HepG2 (cell line): Measurements from ENCODE around the gene TMEM270. TPM values are rescaled to one million over a fixed set of nuclear protein-coding genes. Genes with fewer than 3 reads are reported as not detected.

Experiments used
- ADNP ChIP-seq: sonication (generic); formaldehyde crosslinking; IDR thresholded peaks from 2 replicates; pipeline ENCODE4 v1.4.0; 2020; ENCODE audit warnings: missing genetic modification reagents
- CAMTA2 ChIP-seq: sonication (generic); formaldehyde crosslinking; IDR thresholded peaks from 2 replicates; pipeline ENCODE4 v1.4.0; 2020; ENCODE audit warnings: mild to moderate bottlenecking, missing genetic modification reagents, borderline replicate concordance
- HES4 ChIP-seq: sonication (generic); formaldehyde crosslinking; IDR thresholded peaks from 2 replicates; pipeline ENCODE4 v1.9.0; 2021; ENCODE audit warnings: mild to moderate bottlenecking, missing genetic modification reagents, borderline replicate concordance
- HNRNPL ChIP-seq: fragments of 200-400 bp; formaldehyde crosslinking; IDR thresholded peaks from 2 replicates; pipeline ENCODE4 v1.6.1; 2017; ENCODE audit warnings: mild to moderate bottlenecking, low read depth, low read length
- REPIN1 ChIP-seq: sonication (generic); formaldehyde crosslinking; IDR thresholded peaks from 2 replicates; pipeline ENCODE4 v1.8.0; 2022; ENCODE audit warnings: missing genetic modification reagents, low read depth, mild to moderate bottlenecking, borderline replicate concordance
- ZNF326 ChIP-seq: sonication (generic); formaldehyde crosslinking; IDR thresholded peaks from 2 replicates; pipeline ENCODE4 v1.4.0; 2020; ENCODE audit warnings: missing genetic modification reagents, borderline replicate concordance
- ZNF33B ChIP-seq: sonication (generic); formaldehyde crosslinking; IDR thresholded peaks from 2 replicates; pipeline ENCODE4 v1.5.1; 2020; ENCODE audit warnings: mild to moderate bottlenecking, missing genetic modification reagents
- polyA plus RNA-seq, 8 experiments: library from polyadenylated mRNA; depleted of rRNA in 3 of 8; stranded (reverse) in 7 of 8; unstranded in 1 of 8; fragments of >200 nt; fragmentation: Illumina TruSeq in 4 of 8; extraction: Trizol in 4 of 8; gene quantifications; 2 replicates each; pipeline versions ENCODE4 v1.2.1 to v1.2.3, GENCODE V29; 2011 to 2016; ENCODE audit warnings: low read depth in 4 of 8, missing spikeins in 1 of 8, mixed read lengths in 1 of 8; ENCODE audit not compliant: insufficient read depth in 1 of 8
- total RNA-seq, 5 experiments: library from RNA; depleted of rRNA; stranded (reverse); fragments of >200 nt; fragmentation: Illumina TruSeq; extraction: Trizol; gene quantifications; 2 replicates each; pipeline ENCODE4 v1.2.3, GENCODE V29; 2016; ENCODE audit warnings: low read depth in 1 of 5
- TF ChIP-seq, protein P1 (sequence below), 2 experiments: fragments of 450-650 bp in 1 of 2; sonication (generic) in 1 of 2; formaldehyde crosslinking in 1 of 2; IDR thresholded peaks; 2 replicates each; pipeline versions ENCODE4 v1.6.1 to v1.8.0; 2016 to 2022; ENCODE audit warnings: antibody characterized with exemption in 1 of 2, mild to moderate bottlenecking in 1 of 2, missing genetic modification reagents in 1 of 2
- TF ChIP-seq, protein P2 (sequence below): sonication (generic); formaldehyde crosslinking; IDR thresholded peaks from 2 replicates; pipeline ENCODE4 v1.5.0; 2020; ENCODE audit warnings: mild to moderate bottlenecking, missing genetic modification reagents, borderline replicate concordance
- TF ChIP-seq, protein P3 (sequence below): sonication (generic); formaldehyde crosslinking; IDR thresholded peaks from 2 replicates; pipeline ENCODE4 v1.5.0; 2020; ENCODE audit warnings: mild to moderate bottlenecking, missing genetic modification reagents, moderate library complexity

The TMEM270 gene
- total and polyA plus RNA-seq, 2 of the 13 experiments (the other 11 are each of a cell fraction or from before 2014, with no cell fraction given): not detected

DNA sequence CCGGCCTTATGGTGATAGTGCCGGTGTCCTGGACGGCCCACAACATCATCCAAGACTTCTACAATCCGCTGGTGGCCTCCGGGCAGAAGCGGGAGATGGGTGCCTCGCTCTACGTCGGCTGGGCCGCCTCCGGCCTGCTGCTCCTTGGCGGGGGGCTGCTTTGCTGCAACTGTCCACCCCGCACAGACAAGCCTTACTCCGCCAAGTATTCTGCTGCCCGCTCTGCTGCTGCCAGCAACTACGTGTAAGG lies 29.4 kb upstream of the TMEM270 start (continued):
- TF ChIP-seq, protein P1, sequence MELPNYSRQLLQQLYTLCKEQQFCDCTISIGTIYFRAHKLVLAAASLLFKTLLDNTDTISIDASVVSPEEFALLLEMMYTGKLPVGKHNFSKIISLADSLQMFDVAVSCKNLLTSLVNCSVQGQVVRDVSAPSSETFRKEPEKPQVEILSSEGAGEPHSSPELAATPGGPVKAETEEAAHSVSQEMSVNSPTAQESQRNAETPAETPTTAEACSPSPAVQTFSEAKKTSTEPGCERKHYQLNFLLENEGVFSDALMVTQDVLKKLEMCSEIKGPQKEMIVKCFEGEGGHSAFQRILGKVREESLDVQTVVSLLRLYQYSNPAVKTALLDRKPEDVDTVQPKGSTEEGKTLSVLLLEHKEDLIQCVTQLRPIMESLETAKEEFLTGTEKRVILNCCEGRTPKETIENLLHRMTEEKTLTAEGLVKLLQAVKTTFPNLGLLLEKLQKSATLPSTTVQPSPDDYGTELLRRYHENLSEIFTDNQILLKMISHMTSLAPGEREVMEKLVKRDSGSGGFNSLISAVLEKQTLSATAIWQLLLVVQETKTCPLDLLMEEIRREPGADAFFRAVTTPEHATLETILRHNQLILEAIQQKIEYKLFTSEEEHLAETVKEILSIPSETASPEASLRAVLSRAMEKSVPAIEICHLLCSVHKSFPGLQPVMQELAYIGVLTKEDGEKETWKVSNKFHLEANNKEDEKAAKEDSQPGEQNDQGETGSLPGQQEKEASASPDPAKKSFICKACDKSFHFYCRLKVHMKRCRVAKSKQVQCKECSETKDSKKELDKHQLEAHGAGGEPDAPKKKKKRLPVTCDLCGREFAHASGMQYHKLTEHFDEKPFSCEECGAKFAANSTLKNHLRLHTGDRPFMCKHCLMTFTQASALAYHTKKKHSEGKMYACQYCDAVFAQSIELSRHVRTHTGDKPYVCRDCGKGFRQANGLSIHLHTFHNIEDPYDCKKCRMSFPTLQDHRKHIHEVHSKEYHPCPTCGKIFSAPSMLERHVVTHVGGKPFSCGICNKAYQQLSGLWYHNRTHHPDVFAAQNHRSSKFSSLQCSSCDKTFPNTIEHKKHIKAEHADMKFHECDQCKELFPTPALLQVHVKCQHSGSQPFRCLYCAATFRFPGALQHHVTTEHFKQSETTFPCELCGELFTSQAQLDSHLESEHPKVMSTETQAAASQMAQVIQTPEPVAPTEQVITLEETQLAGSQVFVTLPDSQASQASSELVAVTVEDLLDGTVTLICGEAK (IDR thresholded peaks at IDR 0.05): no peak
- TF ChIP-seq, protein P1 (CRISPR knock-in tag; IDR thresholded peaks at IDR 0.05): no peak
- TF ChIP-seq ADNP: no peak
- TF ChIP-seq CAMTA2 (CRISPR knock-in tag): 0 out of 2 replicates have a peak, but pooled peaks have one; percentile 21
- TF ChIP-seq HNRNPL: peak; percentile 12; the same call in 1 of the 2 replicates
- TF ChIP-seq, protein P2, sequence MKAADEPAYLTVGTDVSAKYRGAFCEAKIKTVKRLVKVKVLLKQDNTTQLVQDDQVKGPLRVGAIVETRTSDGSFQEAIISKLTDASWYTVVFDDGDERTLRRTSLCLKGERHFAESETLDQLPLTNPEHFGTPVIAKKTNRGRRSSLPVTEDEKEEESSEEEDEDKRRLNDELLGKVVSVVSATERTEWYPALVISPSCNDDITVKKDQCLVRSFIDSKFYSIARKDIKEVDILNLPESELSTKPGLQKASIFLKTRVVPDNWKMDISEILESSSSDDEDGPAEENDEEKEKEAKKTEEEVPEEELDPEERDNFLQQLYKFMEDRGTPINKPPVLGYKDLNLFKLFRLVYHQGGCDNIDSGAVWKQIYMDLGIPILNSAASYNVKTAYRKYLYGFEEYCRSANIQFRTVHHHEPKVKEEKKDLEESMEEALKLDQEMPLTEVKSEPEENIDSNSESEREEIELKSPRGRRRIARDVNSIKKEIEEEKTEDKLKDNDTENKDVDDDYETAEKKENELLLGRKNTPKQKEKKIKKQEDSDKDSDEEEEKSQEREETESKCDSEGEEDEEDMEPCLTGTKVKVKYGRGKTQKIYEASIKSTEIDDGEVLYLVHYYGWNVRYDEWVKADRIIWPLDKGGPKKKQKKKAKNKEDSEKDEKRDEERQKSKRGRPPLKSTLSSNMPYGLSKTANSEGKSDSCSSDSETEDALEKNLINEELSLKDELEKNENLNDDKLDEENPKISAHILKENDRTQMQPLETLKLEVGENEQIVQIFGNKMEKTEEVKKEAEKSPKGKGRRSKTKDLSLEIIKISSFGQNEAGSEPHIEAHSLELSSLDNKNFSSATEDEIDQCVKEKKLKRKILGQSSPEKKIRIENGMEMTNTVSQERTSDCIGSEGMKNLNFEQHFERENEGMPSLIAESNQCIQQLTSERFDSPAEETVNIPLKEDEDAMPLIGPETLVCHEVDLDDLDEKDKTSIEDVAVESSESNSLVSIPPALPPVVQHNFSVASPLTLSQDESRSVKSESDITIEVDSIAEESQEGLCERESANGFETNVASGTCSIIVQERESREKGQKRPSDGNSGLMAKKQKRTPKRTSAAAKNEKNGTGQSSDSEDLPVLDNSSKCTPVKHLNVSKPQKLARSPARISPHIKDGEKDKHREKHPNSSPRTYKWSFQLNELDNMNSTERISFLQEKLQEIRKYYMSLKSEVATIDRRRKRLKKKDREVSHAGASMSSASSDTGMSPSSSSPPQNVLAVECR (CRISPR knock-in tag): 0 out of 2 replicates have a peak, but pooled peaks have one; percentile 16
- TF ChIP-seq ZNF33B: no peak
- TF ChIP-seq, protein P3, sequence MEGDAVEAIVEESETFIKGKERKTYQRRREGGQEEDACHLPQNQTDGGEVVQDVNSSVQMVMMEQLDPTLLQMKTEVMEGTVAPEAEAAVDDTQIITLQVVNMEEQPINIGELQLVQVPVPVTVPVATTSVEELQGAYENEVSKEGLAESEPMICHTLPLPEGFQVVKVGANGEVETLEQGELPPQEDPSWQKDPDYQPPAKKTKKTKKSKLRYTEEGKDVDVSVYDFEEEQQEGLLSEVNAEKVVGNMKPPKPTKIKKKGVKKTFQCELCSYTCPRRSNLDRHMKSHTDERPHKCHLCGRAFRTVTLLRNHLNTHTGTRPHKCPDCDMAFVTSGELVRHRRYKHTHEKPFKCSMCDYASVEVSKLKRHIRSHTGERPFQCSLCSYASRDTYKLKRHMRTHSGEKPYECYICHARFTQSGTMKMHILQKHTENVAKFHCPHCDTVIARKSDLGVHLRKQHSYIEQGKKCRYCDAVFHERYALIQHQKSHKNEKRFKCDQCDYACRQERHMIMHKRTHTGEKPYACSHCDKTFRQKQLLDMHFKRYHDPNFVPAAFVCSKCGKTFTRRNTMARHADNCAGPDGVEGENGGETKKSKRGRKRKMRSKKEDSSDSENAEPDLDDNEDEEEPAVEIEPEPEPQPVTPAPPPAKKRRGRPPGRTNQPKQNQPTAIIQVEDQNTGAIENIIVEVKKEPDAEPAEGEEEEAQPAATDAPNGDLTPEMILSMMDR (CRISPR knock-in tag): no peak
- 0 out of 2 replicates have a peak, but pooled peaks have one; percentile 8 for TF ChIP-seq REPIN1 (CRISPR knock-in tag)
- TF ChIP-seq ZNF326 (CRISPR knock-in tag): peak; percentile 16; the same call in 1 of the 2 replicates
- TF ChIP-seq HES4: 0 out of 2 replicates have a peak, but pooled peaks have one; percentile 22
